Measurements from ENCODE around the gene ADAM22. TPM values are rescaled to one million over a fixed set of nuclear protein-coding genes. Genes with fewer than 3 reads are reported as not detected.

ADAM22 gene
- total and polyA plus RNA-seq, 7 experiments from 2014 or later, result 0.79 to 7.1 (median 2.5) TPM

DNA sequence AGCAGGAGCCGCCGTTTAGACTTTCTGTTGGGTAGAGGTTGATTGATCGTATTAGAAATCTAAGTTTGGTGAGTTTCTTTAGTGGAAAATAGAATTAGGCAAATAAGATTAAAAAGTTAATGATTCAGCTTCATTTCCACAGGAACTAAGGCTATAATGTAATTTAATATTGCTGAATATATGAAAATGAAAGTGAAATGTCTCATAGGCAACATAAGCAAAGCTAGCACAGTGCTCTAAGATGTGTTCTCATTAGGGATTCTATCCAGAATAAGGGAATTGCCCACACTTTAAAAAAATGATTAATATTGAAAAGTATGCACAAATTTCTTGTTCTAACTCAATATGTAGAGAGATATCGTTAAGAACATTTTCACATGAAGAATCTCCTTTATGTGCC, 238.8 kb downstream of the ADAM22 start:
- Histone ChIP-seq H3K27me3 (ENCODE audit: control insufficient read depth in 2 of 2, insufficient read depth in 2 of 2, low read length in 2 of 2) (no peaks in the 10 kb centered on the region), H3K27ac (ENCODE audit: low read depth, low read length) (no peak overlapping the region), H3K36me3 (ENCODE audit: control insufficient read depth in 2 of 3, insufficient read depth in 3 of 3, low read length in 3 of 3) (no peaks in the 10 kb centered on the region), H3K4me1 (ENCODE audit: control insufficient read depth in 2 of 2, insufficient read depth in 2 of 2, low read length in 2 of 2) (no peaks in the 10 kb centered on the region), H3K4me3 (ENCODE audit: low read length) (no peak overlapping the region), H3K9me3 (ENCODE audit: control insufficient read depth in 2 of 3, low read length in 3 of 3) (no peaks in the 10 kb centered on the region)
- ATAC-seq, result no peak
- no peak for DNase-seq
- intact Hi-C loops (cut with micrococcal nuclease), result no loop called here
- Mint-ChIP-seq H3K27ac (no peak overlapping the region), H3K27me3 (no peaks in the 10 kb centered on the region), H3K36me3 (no peaks in the 10 kb centered on the region), H3K9me3 (no peaks in the 10 kb centered on the region), H3K4me1 (peaks cover 0 to 3% (median 0%) of the 10 kb centered on the region in 7 donors), H3K4me3 (no peak overlapping the region)
- POLR2A ChIA-PET, result no interaction called here
- CTCF ChIA-PET, result no interaction called here

DNA sequence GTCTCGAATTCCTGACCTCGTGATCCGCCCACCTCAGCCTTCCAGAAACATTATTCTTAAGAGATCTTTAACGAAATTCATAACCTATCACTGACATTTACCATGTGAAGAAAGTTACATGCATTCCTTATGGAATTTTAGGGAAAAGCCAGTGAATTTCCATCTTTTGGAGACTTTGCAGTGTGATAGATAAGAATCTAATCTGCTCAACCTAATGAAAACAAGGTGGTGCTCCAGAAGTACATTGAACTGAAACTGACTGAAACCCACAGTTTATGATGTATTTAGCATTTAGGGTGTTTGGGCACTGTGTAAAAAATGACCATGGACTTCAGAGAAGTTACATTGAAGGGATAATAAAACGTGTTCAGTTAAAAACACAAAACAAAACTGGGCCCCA, 242.1 kb downstream of the ADAM22 start:
- DNase-seq, result no peak
- ChIA-PET CTCF (no interaction called here), POLR2A (no interaction called here)

DNA sequence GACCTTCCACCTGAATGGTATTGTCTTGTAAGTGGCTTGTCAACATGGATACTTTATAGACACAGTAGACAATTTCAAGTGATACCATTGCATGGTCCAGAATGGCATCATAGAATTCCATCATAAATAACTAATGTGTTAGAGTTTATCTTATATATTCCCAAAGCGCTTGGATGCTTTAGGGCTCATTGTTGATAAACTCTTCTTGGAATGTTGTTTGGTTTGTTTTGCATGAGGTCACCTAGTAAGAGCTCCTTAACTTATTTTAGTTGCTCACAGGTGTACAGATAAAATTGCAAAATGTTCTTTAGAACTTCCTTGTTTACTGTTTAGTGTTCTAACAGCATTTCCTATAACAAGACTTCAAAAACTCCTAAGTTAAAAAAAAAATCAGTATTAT, 249.0 kb downstream of the ADAM22 start:
- DNase-seq, result no peak
- Mint-ChIP-seq H3K27me3 (peaks cover 0 to 10% (median 0%) of the 10 kb centered on the region in 5 donors), H3K4me1 (peaks cover 0 to 2% (median 0%) of the 10 kb centered on the region in 7 donors), H3K36me3 (peaks cover 0 to 25% (median 0%) of the 10 kb centered on the region in 5 donors), H3K9me3 (no peaks in the 10 kb centered on the region), H3K27ac (no peak overlapping the region), H3K4me3 (no peak overlapping the region)
- no peak overlapping the region for H3K27ac ChIP-seq (ENCODE audit: low read depth, low read length)
- POLR2A ChIA-PET, result no interaction called here
- no peak overlapping the region for H3K4me3 ChIP-seq (ENCODE audit: low read length)
- no peaks in the 10 kb centered on the region for H3K27me3 ChIP-seq (ENCODE audit: control insufficient read depth in 2 of 2, insufficient read depth in 2 of 2, low read length in 2 of 2)
- H3K9me3 ChIP-seq (ENCODE audit: control insufficient read depth in 2 of 3, low read length in 3 of 3), result no peaks in the 10 kb centered on the region
- CTCF ChIA-PET, result no interaction called here
- intact Hi-C loops (cut with micrococcal nuclease), result no loop called here
- ATAC-seq, result no peak
- no peaks in the 10 kb centered on the region for H3K36me3 ChIP-seq (ENCODE audit: control insufficient read depth in 2 of 3, insufficient read depth in 3 of 3, low read length in 3 of 3)
- no peaks in the 10 kb centered on the region for H3K4me1 ChIP-seq (ENCODE audit: control insufficient read depth in 2 of 2, insufficient read depth in 2 of 2, low read length in 2 of 2)

More for the DNA sequence above, 242.1 kb downstream of the ADAM22 start:
- Histone ChIP-seq H3K9me3 (ENCODE audit: control insufficient read depth in 2 of 3, low read length in 3 of 3) (no peaks in the 10 kb centered on the region), H3K27me3 (ENCODE audit: control insufficient read depth in 2 of 2, insufficient read depth in 2 of 2, low read length in 2 of 2) (no peaks in the 10 kb centered on the region), H3K27ac (ENCODE audit: low read depth, low read length) (no peak overlapping the region), H3K4me1 (ENCODE audit: control insufficient read depth in 2 of 2, insufficient read depth in 2 of 2, low read length in 2 of 2) (no peaks in the 10 kb centered on the region), H3K36me3 (ENCODE audit: control insufficient read depth in 2 of 3, insufficient read depth in 3 of 3, low read length in 3 of 3) (no peaks in the 10 kb centered on the region), H3K4me3 (ENCODE audit: low read length) (no peak overlapping the region)
- no peak for ATAC-seq
- H3K9me3 Mint-ChIP-seq, result no peaks in the 10 kb centered on the region
- H3K4me1 Mint-ChIP-seq, result no peaks in the 10 kb centered on the region
- H3K4me3 Mint-ChIP-seq, result no peak overlapping the region
- intact Hi-C loops (cut with micrococcal nuclease), result no loop called here
- H3K36me3 Mint-ChIP-seq, result no peaks in the 10 kb centered on the region
- H3K27me3 Mint-ChIP-seq, result peaks cover 0 to 3% (median 0%) of the 10 kb centered on the region in 5 donors
- no peak overlapping the region for H3K27ac Mint-ChIP-seq

DNA sequence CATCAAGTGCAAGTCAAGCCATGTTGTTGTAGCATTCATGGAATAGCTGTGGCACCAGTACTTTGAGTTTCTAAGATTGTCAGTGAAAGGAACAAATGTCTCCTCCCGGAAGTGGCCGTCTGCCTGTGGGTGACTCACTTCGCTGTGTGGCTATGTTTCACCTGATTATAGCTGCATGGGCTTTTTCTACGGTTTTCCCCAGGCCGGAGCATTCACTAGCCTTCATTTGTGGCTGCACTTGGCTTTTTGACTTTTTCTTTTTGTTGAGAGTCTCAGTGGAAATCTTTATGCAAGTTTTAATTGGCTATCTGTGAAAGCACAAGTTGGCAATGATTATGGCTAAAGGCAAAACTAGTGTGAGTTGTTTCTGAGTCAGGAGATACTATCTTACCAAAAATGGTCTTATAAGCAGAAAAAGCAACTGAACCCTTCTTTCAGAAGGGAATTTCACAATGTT, 250.8 kb downstream of the ADAM22 start:
- Histone ChIP-seq H3K36me3 (ENCODE audit: control insufficient read depth in 2 of 3, insufficient read depth in 3 of 3, low read length in 3 of 3) (no peaks in the 10 kb centered on the region), H3K27ac (ENCODE audit: low read depth, low read length) (no peak overlapping the region), H3K27me3 (ENCODE audit: control insufficient read depth in 2 of 2, insufficient read depth in 2 of 2, low read length in 2 of 2) (no peaks in the 10 kb centered on the region), H3K9me3 (ENCODE audit: control insufficient read depth in 2 of 3, low read length in 3 of 3) (no peaks in the 10 kb centered on the region), H3K4me3 (ENCODE audit: low read length) (no peak overlapping the region), H3K4me1 (ENCODE audit: control insufficient read depth in 2 of 2, insufficient read depth in 2 of 2, low read length in 2 of 2) (no peaks in the 10 kb centered on the region)
- POLR2A ChIA-PET, result no interaction called here
- CTCF ChIA-PET, result no interaction called here
- DNase-seq, result no peak
- Mint-ChIP-seq H3K4me3 (no peak overlapping the region), H3K36me3 (peaks cover 0 to 25% (median 0%) of the 10 kb centered on the region in 5 donors), H3K4me1 (peaks cover 0 to 2% (median 0%) of the 10 kb centered on the region in 7 donors), H3K27ac (no peak overlapping the region), H3K27me3 (peaks cover 0 to 8% (median 0%) of the 10 kb centered on the region in 5 donors), H3K9me3 (no peaks in the 10 kb centered on the region)
- intact Hi-C loops (cut with micrococcal nuclease), result no loop called here
- ATAC-seq, result no peak

DNA sequence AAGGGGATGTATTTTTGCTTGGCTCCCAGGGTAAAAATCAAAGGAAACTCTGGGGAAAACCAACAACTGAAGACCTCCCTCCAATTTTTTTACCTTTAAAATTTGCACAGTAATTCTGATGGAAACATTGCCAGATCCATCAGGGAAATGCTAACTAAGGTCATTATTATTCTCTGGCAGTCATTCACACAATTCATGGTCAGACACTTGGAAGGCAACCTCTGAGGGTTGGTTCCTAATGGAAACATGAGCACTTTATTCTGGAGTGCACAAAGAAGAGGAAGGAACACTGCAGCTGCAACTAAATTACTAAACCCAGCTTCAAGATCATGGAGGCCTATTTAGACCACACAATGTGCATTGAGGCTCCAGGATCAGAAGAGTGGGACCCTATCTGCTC, 251.6 kb downstream of the ADAM22 start:
- Histone ChIP-seq H3K36me3 (ENCODE audit: control insufficient read depth in 2 of 3, insufficient read depth in 3 of 3, low read length in 3 of 3) (no peaks in the 10 kb centered on the region), H3K27ac (ENCODE audit: low read depth, low read length) (no peak overlapping the region), H3K27me3 (ENCODE audit: control insufficient read depth in 2 of 2, insufficient read depth in 2 of 2, low read length in 2 of 2) (no peaks in the 10 kb centered on the region), H3K4me1 (ENCODE audit: control insufficient read depth in 2 of 2, insufficient read depth in 2 of 2, low read length in 2 of 2) (no peaks in the 10 kb centered on the region), H3K4me3 (ENCODE audit: low read length) (no peak overlapping the region), H3K9me3 (ENCODE audit: control insufficient read depth in 2 of 3, low read length in 3 of 3) (no peaks in the 10 kb centered on the region)
- Mint-ChIP-seq H3K27me3 (peaks cover 0 to 7% (median 0%) of the 10 kb centered on the region in 5 donors), H3K4me3 (no peak overlapping the region), H3K36me3 (peaks cover 0 to 25% (median 0%) of the 10 kb centered on the region in 5 donors), H3K9me3 (no peaks in the 10 kb centered on the region), H3K27ac (no peak overlapping the region), H3K4me1 (peaks cover 0 to 2% (median 0%) of the 10 kb centered on the region in 7 donors)
- intact Hi-C loops (cut with micrococcal nuclease), result no loop called here
- DNase-seq (no peak), ATAC-seq (no peak)
- POLR2A ChIA-PET, result no interaction called here
- CTCF ChIA-PET, result no interaction called here

DNA sequence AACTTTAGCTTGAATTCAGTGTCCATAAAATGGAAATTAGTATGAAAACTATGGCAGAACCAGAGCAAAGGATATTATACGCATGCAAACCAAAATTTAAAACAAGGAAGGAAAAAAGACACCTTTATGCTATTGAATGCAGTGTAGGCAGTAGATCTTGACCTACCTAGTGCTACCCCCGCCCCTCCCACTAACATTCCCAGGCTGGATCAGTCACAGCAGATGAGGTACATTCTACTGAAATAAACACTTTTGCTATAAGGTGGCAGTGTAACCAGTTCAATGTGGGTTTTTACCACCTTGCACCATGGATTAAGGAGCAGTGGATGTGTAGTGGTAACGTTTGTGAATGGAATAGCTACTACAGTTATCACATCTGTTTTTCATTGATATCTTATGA, 257.9 kb downstream of the ADAM22 start:
- no peak for DNase-seq
- Histone ChIP-seq H3K27ac (ENCODE audit: low read depth, low read length) (no peak overlapping the region), H3K27me3 (ENCODE audit: control insufficient read depth in 2 of 2, insufficient read depth in 2 of 2, low read length in 2 of 2) (no peaks in the 10 kb centered on the region), H3K9me3 (ENCODE audit: control insufficient read depth in 2 of 3, low read length in 3 of 3) (no peaks in the 10 kb centered on the region), H3K4me3 (ENCODE audit: low read length) (no peak overlapping the region), H3K36me3 (ENCODE audit: control insufficient read depth in 2 of 3, insufficient read depth in 3 of 3, low read length in 3 of 3) (no peaks in the 10 kb centered on the region), H3K4me1 (ENCODE audit: control insufficient read depth in 2 of 2, insufficient read depth in 2 of 2, low read length in 2 of 2) (no peaks in the 10 kb centered on the region)
- Mint-ChIP-seq H3K4me3 (no peak overlapping the region), H3K27me3 (no peaks in the 10 kb centered on the region), H3K27ac (no peak overlapping the region), H3K4me1 (peaks cover 0 to 2% (median 0%) of the 10 kb centered on the region in 7 donors), H3K9me3 (no peaks in the 10 kb centered on the region), H3K36me3 (peaks cover 0 to 7% (median 0%) of the 10 kb centered on the region in 5 donors)
- ATAC-seq, result no peak
- intact Hi-C loops (cut with micrococcal nuclease), result no loop called here
- ChIA-PET POLR2A (no interaction called here), CTCF (interaction anchor here (0.6 kb wide), 1 partner anchor 80 kb away, joined by 4 read pairs; no protein-coding TSS in a partner anchor)

DNA sequence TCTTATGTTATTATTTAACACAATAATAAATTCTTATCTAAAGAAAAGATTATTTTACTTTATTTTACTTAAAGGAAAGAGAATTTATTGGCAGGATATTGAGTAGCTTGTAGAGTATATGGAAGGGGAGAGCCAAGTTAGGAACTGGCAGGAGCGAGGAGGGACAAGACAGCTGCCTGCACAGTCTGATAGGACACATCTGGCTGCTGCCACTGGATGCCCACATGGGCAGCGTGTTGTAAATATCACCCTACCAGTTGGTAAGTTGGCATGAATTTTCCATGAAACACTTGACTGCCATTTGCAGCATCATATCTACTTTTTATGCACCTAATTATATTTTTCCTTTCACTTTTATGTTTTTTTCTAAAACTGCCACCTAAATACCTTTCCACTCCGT, 266.2 kb downstream of the ADAM22 start:
- ChIA-PET POLR2A (no interaction called here), CTCF (no interaction called here)
- Mint-ChIP-seq H3K4me1 (peaks cover 0 to 4% (median 0%) of the 10 kb centered on the region in 7 donors), H3K27ac (no peak overlapping the region), H3K36me3 (peaks cover 16 to 28% (median 21%) of the 10 kb centered on the region in 5 donors), H3K4me3 (no peak overlapping the region), H3K27me3 (no peaks in the 10 kb centered on the region), H3K9me3 (no peaks in the 10 kb centered on the region)
- Histone ChIP-seq H3K4me1 (ENCODE audit: control insufficient read depth in 2 of 2, insufficient read depth in 2 of 2, low read length in 2 of 2) (no peaks in the 10 kb centered on the region), H3K27me3 (ENCODE audit: control insufficient read depth in 2 of 2, insufficient read depth in 2 of 2, low read length in 2 of 2) (no peaks in the 10 kb centered on the region), H3K36me3 (ENCODE audit: control insufficient read depth in 2 of 3, insufficient read depth in 3 of 3, low read length in 3 of 3) (peaks cover 0 to 17% (median 2%) of the 10 kb centered on the region in 3 experiments), H3K27ac (ENCODE audit: low read depth, low read length) (no peak overlapping the region), H3K9me3 (ENCODE audit: control insufficient read depth in 2 of 3, low read length in 3 of 3) (no peaks in the 10 kb centered on the region), H3K4me3 (ENCODE audit: low read length) (no peak overlapping the region)
- ATAC-seq (no peak), DNase-seq (no peak)
- intact Hi-C loops (cut with micrococcal nuclease), result no loop called here
